ENCODE data around the gene USP13. TPM values are rescaled to one million over a fixed set of nuclear protein-coding genes. Genes with fewer than 3 reads are reported as not detected.

USP13 gene
- total and polyA plus RNA-seq, 3 donors from 2014 or later: 17.6 to 50.3 (median 42.0) TPM

DNA sequence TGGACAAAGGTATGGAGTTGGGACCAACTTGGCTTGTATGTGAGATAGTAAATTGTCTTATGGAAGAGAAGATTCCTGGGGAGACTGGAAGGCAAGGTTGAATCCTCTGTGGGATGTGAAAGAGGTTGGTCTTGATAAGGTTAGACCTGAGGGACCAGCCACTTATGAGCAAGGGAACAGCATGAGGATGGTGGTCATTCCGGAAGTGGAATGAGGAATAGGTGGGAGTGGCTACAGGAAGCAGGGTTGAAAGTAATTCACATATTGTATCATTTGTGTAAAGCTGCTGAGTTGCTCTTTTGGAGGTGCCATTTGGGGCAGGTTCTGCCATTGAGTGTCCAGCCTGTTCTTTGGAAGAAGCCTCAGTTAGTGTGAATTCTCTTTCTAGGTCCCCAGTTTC lies 13.2 kb downstream of the USP13 start:
- peak overlapping the region in 1 of 2 donors; percentile 56 for H3K27ac ChIP-seq
- no peaks in the 10 kb centered on the region for H3K27me3 ChIP-seq
- 45 to 47% methylated on average over 1 of the region's 1 CpG for WGBS, 2 donors
- no peak for DNase-seq
- H3K4me3 ChIP-seq: no peak overlapping the region
- H3K4me1 ChIP-seq: peaks cover 45% of the 10 kb centered on the region
- TF ChIP-seq POLR2A (IDR thresholded peaks at IDR 0.05): no peak
- TF ChIP-seq, protein P1, sequence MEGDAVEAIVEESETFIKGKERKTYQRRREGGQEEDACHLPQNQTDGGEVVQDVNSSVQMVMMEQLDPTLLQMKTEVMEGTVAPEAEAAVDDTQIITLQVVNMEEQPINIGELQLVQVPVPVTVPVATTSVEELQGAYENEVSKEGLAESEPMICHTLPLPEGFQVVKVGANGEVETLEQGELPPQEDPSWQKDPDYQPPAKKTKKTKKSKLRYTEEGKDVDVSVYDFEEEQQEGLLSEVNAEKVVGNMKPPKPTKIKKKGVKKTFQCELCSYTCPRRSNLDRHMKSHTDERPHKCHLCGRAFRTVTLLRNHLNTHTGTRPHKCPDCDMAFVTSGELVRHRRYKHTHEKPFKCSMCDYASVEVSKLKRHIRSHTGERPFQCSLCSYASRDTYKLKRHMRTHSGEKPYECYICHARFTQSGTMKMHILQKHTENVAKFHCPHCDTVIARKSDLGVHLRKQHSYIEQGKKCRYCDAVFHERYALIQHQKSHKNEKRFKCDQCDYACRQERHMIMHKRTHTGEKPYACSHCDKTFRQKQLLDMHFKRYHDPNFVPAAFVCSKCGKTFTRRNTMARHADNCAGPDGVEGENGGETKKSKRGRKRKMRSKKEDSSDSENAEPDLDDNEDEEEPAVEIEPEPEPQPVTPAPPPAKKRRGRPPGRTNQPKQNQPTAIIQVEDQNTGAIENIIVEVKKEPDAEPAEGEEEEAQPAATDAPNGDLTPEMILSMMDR (IDR thresholded peaks at IDR 0.05): no peak
- H3K9me3 ChIP-seq: no peaks in the 10 kb centered on the region
- intact Hi-C loops (cut with DNase I; ENCODE audit: low total_unique reads): no loop called here
- H3K36me3 ChIP-seq (ENCODE audit: low read depth, missing control alignments): no peaks in the 10 kb centered on the region

DNA sequence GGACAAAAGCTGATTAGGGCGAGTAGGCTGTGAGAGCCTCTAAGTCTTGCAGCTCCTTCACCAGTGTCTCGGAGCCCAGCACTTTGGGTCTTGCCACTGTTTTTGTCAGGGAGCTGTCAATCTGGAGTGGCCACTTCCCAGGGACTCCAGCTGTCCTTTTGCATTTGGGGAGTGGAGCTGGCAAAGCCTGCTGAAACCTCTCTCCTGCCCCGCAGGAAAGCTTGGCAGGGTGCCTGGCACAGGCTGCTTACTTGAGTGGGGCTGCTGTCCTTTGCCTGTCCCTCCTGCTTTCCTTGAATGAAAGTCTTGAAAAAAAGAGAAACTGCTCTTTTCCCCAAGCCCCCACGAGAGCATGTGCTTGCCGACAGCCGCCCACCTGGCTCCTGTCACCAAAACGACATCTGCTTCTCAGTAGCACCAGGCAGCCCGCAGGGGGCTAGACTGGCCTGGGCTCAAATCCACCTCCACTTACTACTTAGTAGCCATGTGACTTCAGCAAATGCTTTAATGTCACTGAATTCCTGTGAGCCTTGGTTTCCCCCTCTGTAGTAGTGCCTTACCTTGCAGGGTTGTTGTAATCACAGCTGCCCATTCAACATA lies 13.7 kb downstream of the USP13 start:
- Histone ChIP-seq H3K4me3 (no peak overlapping the region), H3K4me1 (peaks cover 45% of the 10 kb centered on the region)
- WGBS, 2 donors: 34 to 50% methylated on average over 6 to 8 of the region's 8 CpGs

DNA sequence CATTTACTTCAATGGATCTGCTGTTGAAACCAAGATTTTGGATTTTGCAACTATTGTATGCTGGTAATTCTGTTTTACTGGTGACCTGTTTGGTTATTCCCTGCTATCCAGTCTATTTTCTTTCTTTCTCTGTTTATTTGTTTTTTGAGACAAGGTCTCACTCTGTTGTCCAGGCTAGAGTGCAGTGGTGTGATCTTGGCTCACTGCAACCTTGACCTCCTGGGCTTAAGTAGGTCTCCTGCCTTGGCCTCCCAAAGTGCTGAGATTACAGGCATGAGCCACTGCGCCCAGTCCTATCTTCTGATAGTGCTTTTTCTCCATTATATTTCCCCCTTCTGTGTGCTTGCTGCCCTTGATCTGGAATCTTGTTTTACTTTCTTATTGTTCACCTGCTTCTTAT lies 15.6 kb downstream of the USP13 start:
- Histone ChIP-seq H3K9me3 (no peaks in the 10 kb centered on the region), H3K4me3 (no peak overlapping the region), H3K4me1 (peaks cover 47% of the 10 kb centered on the region), H3K36me3 (ENCODE audit: low read depth, missing control alignments) (no peaks in the 10 kb centered on the region), H3K27me3 (no peaks in the 10 kb centered on the region), H3K27ac (peak overlapping the region in 1 of 2 donors; percentile 58)
- no peak for DNase-seq
- TF ChIP-seq, protein P1 (IDR thresholded peaks at IDR 0.05): no peak
- TF ChIP-seq POLR2A (IDR thresholded peaks at IDR 0.05): no peak
- WGBS, 2 donors: 44 to 71% methylated on average over 1 of the region's 1 CpG
- intact Hi-C loops (cut with DNase I; ENCODE audit: low total_unique reads): no loop called here

More for the DNA sequence above, 13.7 kb downstream of the USP13 start:
- no peaks in the 10 kb centered on the region for H3K9me3 ChIP-seq
- H3K36me3 ChIP-seq (ENCODE audit: low read depth, missing control alignments): no peaks in the 10 kb centered on the region
- peak overlapping the region in 1 of 2 donors; percentile 56 for H3K27ac ChIP-seq
- intact Hi-C loops (cut with DNase I; ENCODE audit: low total_unique reads): no loop called here
- no peak for TF ChIP-seq POLR2A (IDR thresholded peaks at IDR 0.05)
- TF ChIP-seq, protein P1 (IDR thresholded peaks at IDR 0.05): no peak
- no peaks in the 10 kb centered on the region for H3K27me3 ChIP-seq
- DNase-seq: peak; percentile 78

DNA sequence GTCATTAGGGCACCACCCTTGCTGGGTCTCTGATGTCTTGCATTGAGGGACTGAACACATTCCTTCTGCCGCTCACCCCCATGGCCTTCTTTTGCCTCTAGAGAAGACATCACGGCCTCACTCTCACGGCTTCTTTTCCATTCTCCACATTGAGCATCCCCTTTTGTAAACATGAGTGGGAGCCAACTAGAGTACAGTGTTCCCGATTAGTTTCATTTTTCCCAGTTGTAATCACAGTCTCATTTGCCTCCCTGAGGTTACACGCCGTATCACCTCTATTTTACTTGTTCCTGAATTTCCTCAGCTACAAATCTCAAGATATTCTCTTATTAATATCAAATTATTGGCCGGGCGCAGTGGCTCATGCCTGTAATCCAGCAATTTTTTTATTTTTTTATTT lies 17.5 kb downstream of the USP13 start:
- H3K4me3 ChIP-seq: no peak overlapping the region
- TF ChIP-seq, protein P1 (IDR thresholded peaks at IDR 0.05): peak in 1 of 3 experiments; percentile 5
- TF ChIP-seq POLR2A (IDR thresholded peaks at IDR 0.05): no peak
- DNase-seq: peak; percentile 48
- peak overlapping the region; percentile 48 to 58 for H3K27ac ChIP-seq
- peaks cover 44% of the 10 kb centered on the region for H3K4me1 ChIP-seq
- H3K27me3 ChIP-seq: no peaks in the 10 kb centered on the region
- 30 to 39% methylated on average over 8 of the region's 8 CpGs for WGBS, 2 donors
- H3K9me3 ChIP-seq: no peaks in the 10 kb centered on the region
- intact Hi-C loops (cut with DNase I; ENCODE audit: low total_unique reads): no loop called here
- no peaks in the 10 kb centered on the region for H3K36me3 ChIP-seq (ENCODE audit: low read depth, missing control alignments)

DNA sequence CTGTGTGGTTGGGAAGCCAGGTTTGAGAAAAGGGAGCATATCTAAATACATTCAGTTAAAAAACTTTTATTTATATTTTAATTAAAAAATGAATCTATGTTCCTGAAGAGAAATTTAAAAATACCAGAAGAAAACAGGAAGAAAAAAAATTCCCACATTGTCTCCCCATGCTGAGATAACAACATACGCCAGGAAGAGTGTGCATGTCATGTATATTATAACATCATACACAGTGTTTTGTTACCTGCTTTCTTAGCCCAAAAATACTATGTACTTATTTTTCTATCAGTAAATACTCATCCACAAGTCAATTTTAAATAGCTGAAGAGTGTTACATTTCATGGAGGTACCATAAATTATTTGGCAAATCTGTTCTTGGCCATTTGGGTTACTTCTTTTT lies 18.5 kb downstream of the USP13 start:
- TF ChIP-seq POLR2A (IDR thresholded peaks at IDR 0.05): no peak
- TF ChIP-seq, protein P1 (IDR thresholded peaks at IDR 0.05): no peak
- Histone ChIP-seq H3K4me3 (no peak overlapping the region), H3K27me3 (no peaks in the 10 kb centered on the region), H3K4me1 (peaks cover 38% of the 10 kb centered on the region), H3K36me3 (ENCODE audit: low read depth, missing control alignments) (no peaks in the 10 kb centered on the region), H3K9me3 (no peaks in the 10 kb centered on the region), H3K27ac (peak overlapping the region; percentile 48 to 58)
- intact Hi-C loops (cut with DNase I; ENCODE audit: low total_unique reads): no loop called here
- 71 to 86% methylated on average over 1 of the region's 1 CpG for WGBS, 2 donors
- DNase-seq: no peak

Data from testis (tissue), 3 donors.